H4 (cell line): Measurements from ENCODE around the gene STON1. TPM values are rescaled to one million over a fixed set of nuclear protein-coding genes. Genes with fewer than 3 reads are reported as not detected.
"Not testable (repeated sequence)": the region's sequence is repeated elsewhere in the genome, so short reads cannot be mapped to it uniquely, and the experiment has no call there.

Source experiments
- DNase-seq: peaks from one replicate; pipeline ENCODE4 v3.0.0-alpha.2; 2015; ENCODE audit warnings: low spot score
- total RNA-seq: library from RNA; depleted of rRNA; stranded (reverse); fragments of >200 nt; shearing (Covaris generic); gene quantifications from 2 replicates; pipeline ENCODE4 v1.2.3, GENCODE V29; 2014

Gene STON1
- total RNA-seq, 1 experiment from 2014 or later, result 6.1 TPM

- DNase-seq, result no peak
Measured at GRCh38 chr2:48572816-48573215, 42.9 kb downstream of the STON1 start.

- DNase-seq, result no peak
Measured at GRCh38 chr2:48574353-48575287, 44.7 kb downstream of the STON1 start.

GRCh38 chr2:48578313-48578712 is 48.4 kb downstream of the STON1 start:
- no peak for DNase-seq

GRCh38 chr2:48583961-48584360 is 54.0 kb downstream of the STON1 start:
- DNase-seq, result no peak

GRCh38 chr2:48584551-48584950 is 54.6 kb downstream of the STON1 start:
- no peak for DNase-seq

- DNase-seq, result no peak
Measured at GRCh38 chr2:48586433-48586832, 56.5 kb downstream of the STON1 start.

- no peak for DNase-seq
Measured at GRCh38 chr2:48587560-48587959, 57.6 kb downstream of the STON1 start.

GRCh38 chr2:48587961-48588360 is 58.0 kb downstream of the STON1 start:
- DNase-seq, result no peak

GRCh38 chr2:48588745-48589144 is 58.8 kb downstream of the STON1 start:
- no peak for DNase-seq

GRCh38 chr2:48589170-48589767 is 59.3 kb downstream of the STON1 start:
- peak; percentile 18 for DNase-seq

GRCh38 chr2:48590017-48590416 is 60.1 kb downstream of the STON1 start:
- no peak for DNase-seq

- no peak for DNase-seq
Measured at GRCh38 chr2:48592067-48592466, 62.1 kb downstream of the STON1 start.

- DNase-seq, result not testable (repeated sequence)
Measured at GRCh38 chr2:48596751-48597150, 66.8 kb downstream of the STON1 start.

GRCh38 chr2:48597492-48597891 is 67.5 kb downstream of the STON1 start:
- no peak for DNase-seq

GRCh38 chr2:48600204-48600813 is 70.4 kb downstream of the STON1 start:
- peak; percentile 18 for DNase-seq

GRCh38 chr2:48600917-48601316 is 71.0 kb downstream of the STON1 start:
- no peak for DNase-seq

- peak; percentile 16 for DNase-seq
Measured at GRCh38 chr2:48601349-48601748, 71.4 kb downstream of the STON1 start.

GRCh38 chr2:48605482-48606175 is 75.7 kb downstream of the STON1 start:
- no peak for DNase-seq

GRCh38 chr2:48607307-48608014 is 77.5 kb downstream of the STON1 start:
- DNase-seq, result peak; percentile 70

- DNase-seq, result no peak
Measured at GRCh38 chr2:48613211-48613610, 83.3 kb downstream of the STON1 start.

- DNase-seq, result not testable (repeated sequence)
Measured at GRCh38 chr2:48614581-48614980, 84.6 kb downstream of the STON1 start.
